G401.6 (cell line): ENCODE data around the gene S100A4.
"Not testable (repeated sequence)": the region's sequence is repeated elsewhere in the genome, so short reads cannot be mapped to it uniquely, and the experiment has no call there.

Experiments
- FAIRE-seq: peaks from 2 replicates; lab custom pipeline; 2012; peaks lifted over from hg19 to GRCh38; lab: Jason Lieb, UNC

The S100A4 gene

DNA sequence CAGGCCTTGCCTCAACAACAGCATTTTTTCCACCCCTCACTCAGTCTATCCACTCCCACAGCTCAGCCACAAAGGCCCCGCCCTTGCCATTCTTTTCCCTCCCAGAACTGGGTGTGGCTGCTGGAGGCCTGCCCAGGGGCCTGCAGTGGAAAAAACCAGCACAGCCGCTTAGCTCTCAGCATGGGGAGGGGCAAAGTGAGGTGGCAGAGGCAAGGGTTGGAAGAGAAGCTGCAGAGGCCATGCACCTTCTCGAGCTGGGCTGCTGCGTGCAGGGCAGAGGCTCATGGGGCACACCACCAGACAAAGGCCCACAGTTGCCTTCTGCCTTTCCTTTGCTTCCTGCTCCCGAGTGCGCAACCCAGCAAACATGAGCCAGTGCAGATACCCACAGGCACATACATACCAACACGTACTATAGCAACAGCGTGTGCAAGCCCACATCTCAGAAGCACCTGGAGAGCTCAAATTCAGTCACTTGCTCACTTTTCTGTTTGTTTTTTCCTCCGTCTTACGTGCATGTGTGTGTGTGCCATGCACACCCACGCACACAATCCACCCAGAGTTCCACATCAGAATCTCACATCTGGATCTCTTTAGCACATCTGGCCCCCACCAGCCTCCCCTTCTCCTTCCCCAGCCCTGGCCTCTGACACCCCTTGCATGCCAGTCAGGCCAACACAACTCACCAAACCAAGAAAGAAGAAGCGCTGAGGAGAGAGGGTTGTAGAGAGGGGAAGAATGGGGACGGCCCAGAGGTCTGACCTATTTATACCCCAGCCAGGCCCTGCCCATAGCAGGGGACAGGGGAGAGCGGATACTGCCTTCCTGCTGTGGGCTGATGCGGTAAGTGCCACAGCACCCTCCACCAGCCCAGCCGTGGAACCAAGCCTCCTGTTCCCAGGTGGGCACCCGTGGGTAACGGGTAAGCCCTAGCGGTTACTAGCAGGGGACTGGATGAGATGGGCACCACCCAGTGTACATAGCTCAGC is at the start of gene S100A4:
Gene S100A4 (minus strand): TSS at position 740 of the 989 bp plus-strand sequence. CDS start 1,012 bp downstream, outside the sequence.
- FAIRE-seq = peak; percentile 96

DNA sequence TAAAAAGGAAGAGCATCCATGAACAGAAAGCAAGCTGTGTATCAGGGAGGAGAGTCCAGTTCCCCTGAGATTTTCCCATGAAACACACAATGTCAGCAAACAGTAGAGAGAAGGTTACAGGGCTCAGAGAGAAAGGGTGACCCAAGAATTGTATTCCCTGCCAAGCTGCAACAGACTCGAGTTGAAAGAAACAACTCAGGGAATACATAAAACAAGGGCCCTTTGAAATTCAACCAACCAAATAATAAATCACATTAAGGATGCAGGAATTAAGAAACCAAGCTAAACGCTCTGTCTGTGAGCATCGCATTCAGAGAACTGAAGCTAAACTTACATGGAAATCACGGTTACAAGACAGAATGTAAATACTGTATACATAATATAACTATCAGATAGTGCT is 47.1 kb upstream of the S100A4 start:
- FAIRE-seq = no peak

DNA sequence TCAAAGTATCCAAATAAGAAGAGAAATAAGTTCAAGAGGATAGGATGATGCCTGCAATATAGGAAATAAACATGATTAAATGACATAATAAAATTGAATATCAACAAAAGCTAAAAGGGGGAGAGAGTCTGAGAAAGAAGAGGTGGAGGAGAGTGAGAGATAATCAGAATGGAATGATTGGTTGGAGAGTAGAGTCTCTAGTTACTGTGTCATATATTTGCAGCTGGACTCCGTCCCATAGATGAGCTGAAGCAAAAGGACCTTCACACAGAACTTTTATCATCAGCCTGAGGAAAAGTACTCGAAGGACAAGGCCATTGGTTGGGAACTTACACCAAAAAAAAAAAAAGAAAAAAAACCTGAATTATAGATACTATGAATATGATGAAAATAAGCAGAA is 42.9 kb upstream of the S100A4 start:
- FAIRE-seq = no peak

DNA sequence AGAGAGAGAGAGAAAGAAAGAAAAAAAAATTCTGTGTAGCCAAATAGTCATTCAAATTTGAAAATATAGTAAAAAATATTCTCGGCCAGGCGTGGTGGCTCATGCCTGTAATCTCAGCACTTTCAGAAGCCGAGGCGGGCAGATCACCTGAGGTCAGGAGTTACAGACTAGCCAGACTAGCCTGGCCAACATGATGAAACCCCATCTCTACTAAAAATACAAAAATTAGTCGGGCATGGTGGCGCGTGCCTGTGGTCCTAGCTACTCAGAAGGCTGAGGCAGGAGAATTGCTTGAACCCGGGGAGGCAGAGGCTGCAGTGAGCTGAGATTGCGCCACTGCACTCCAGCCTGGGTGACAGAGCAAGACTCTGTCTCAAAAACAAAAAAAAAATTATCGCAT is 42.4 kb upstream of the S100A4 start:
- not testable (repeated sequence) for FAIRE-seq

DNA sequence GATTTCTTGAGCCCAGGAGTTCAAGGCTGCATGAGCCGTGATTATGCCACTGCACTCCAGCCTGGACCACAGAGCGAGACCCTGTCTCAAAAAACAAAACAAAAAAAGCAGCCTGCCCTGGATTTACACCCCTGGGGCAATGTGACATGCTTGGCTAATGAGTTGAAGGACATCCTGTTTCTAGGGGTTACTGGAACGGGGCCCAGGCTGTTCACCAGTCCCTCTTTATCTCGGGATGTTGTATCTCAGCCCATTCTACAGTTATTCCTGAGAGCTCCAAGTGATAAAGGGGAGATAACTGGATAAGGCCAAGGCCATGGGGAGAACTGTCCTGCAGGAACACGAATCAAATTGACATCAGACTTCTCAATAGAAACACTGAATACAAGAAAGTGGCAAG is 41.7 kb upstream of the S100A4 start:
- FAIRE-seq = no peak

DNA sequence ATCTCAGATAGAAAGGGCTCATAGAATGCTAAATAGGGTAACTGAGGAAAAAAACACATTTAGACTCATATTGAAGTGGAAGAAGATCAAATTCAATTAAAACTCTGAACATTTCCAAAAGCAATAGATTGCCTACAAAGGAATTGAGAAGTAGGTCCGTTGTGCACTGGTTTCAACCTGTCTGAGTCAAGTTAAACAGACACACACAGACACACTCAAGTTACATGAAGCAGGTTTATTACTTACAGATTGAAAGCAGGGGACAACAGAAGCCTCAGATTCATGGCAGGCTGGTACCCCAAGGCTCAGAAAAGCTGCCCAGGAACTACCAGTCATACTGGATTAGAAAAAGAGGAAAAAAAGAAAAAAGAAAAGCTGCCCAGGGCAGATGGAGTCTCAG is 40.7 kb upstream of the S100A4 start:
- no peak for FAIRE-seq

DNA sequence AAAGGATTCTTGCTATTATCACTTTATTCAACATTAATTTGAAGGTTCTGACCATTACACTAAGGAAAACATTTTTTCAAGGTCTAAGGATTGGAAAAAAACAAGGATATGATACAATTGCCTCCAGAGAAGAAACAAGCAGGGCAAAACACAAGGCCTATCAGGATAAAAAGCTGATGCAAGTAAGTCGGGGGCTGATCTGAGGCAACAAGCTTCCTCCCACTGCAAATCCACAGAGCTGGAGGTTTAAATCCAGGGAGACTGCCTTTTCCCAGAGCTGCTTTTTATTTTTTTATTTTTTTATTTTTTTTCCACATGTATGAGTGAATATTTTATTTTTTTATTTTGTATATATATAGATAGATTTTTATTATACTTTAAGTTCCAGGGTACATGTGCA is 39.4 kb upstream of the S100A4 start:
- no peak for FAIRE-seq

DNA sequence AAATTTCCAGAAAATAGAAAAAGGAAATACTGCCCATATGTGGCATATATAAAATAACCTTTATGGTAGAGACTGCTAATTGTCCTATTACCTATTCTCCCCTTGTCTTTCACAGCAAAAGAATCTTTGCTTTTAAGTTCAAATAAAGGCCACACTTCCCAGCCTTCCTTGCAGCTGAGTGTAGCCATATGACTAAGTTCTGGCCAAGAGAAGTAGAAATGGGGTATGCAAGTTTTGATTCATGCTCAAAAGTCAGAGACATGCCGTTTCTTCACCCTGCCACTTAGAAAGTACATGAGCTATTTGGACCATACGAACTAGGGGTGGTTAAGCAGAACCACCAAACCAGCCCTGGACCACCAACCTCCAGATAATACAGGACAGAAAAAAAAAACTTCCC is 38.4 kb upstream of the S100A4 start:
- no peak for FAIRE-seq

DNA sequence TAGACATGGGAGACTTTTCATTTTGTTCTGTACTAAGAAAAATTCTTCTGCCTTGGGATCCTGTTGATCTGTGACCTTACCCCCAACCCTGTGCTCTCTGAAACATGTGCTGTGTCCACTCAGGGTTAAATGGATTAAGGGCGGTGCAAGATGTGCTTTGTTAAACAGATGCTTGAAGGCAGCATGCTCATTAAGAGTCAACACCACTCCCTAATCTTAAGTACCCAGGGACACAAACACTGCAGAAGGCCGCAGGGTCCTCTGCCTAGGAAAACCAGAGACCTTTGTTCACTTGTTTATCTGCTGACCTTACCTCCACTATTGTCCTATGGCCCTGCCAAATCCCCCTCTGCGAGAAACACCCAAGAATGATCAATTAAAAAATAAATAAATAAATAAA is 37.9 kb upstream of the S100A4 start:
- FAIRE-seq = not testable (repeated sequence)

DNA sequence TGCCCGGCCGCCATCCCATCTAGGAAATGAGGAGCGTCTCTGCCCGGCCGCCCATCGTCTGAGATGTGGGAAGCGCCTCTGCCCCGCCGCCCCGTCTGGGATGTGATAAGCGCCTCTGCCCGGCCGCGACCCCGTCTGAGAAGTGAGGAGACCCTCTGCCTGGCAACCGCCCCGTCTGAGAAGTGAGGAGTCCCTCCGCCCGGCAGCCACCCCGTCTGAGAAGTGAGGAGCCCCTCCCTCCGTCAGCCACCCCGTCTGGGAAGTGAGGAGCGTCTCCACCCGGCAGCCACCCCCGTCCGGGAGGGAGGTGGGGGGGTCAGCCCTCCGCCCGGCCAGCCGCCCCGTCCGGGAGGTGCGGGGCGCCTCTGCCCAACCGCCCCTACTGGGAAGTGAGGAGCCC is 37.2 kb upstream of the S100A4 start:
- not testable (repeated sequence) for FAIRE-seq

DNA sequence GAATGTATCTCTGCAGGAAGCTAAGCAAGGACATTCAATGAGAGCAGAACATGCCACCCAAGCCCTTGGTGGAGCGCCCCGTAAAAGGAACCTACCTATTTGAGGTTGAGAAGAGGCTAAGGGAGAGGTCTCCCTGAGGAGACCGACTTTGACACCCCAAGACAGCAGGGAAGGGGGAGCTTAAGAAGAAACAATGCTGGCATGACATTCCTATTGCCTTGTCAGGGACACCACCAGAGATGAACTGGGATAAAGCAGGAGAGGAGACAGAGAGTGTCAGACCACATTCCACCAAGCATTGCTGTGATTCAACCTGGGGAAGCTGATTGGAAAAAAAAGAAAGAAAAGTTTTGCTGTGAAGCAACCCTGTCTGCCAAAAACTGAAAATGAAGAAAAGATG is 33.3 kb upstream of the S100A4 start:
- no peak for FAIRE-seq

DNA sequence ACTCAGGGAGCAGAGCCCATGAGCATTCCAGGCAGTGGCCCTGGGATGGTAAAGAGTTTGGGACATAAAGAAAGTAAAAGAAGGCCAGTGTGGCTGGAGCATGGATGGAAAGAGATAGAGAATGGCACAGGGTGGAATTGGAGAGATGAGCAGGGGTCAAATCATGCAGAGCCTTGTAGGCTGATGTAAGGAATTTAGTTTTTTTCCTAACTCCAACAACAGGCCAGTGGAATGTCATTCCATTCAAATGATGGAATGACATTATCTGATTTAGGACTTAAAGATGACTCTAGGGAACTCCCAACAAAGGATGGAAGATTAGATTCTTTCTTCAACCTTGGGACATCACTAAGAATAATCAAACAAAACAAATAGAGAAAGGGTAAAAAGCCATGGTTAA is 32.9 kb upstream of the S100A4 start:
- FAIRE-seq = no peak

DNA sequence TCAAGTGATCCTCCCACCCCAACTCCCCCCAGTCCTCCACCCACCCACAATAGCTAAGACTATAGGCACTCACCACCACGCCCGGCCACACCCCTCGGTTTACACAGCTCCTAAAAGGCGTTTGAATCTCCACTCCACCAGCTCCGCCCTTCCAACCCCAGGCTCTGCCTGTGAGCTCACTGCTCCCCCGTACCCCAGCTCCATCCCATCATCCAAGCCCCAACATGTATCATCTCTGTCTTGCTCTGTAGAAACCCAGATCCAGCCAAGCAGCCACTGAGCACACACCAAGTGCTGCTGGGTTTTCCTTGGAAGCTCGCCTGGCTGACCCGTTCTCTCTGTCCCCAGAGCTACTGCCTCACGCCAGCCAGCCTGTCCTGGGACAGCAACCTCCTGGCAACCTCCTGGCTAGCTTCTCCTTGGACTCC is 32.0 kb upstream of the S100A4 start:
- no peak for FAIRE-seq

DNA sequence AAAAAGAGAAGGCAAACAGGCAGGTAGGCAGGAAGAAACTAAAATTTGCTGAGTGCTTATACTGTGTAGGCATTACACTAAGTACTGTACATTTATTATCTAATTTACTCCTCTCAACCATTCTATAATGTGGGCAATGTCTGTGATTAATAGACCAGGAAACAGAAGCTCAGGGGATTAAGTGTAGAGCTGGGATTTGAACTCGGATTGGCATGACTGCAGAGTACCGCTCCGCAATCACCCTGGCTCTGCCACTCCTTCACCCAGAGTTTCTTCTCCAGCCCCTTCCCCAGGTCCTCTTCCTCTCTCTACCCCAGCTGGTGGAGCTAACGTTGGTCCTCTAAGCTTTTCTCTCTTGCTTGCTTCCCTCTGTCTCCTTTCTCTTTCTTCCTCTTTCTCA is 31.5 kb upstream of the S100A4 start:
- no peak for FAIRE-seq

DNA sequence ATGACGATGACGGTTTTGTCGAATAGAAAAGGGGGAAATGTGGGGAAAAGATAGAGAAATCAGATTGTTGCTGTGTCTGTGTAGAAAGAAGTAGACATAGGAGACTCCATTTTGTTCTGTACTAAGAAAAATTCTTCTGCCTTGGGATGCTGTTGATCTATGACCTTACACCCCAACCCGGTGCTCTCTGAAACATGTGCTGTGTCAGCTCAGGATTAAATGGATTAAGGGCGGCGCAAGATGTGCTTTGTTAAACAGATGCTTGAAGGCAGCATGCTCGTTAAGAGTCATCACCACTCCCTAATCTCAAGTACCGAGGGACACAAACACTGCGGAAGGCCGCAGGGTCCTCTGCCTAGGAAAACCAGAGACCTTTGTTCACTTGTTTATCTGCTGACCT is 29.9 kb upstream of the S100A4 start:
- not testable (repeated sequence) for FAIRE-seq

DNA sequence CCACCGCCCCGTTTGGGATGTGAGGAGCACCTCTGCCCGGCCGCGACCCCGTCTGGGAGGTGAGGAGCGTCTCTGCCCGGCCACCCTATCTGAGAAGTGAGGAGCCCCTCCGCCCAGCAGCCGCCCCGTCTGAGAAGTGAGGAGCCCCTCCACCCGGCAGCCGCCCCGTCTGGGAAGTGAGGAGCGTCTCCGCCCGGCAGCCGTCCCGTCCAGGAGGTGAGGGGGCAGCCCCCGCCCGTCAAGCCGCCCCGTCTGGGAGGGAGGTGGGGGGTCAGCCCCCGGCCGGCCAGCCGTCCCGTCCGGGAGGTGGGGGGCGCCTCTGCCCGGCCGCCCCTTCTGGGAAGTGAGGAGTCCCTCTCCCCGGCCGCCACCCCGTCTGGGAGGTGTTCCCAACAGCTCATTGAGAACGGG is 29.5 kb upstream of the S100A4 start:
- FAIRE-seq = not testable (repeated sequence)

DNA sequence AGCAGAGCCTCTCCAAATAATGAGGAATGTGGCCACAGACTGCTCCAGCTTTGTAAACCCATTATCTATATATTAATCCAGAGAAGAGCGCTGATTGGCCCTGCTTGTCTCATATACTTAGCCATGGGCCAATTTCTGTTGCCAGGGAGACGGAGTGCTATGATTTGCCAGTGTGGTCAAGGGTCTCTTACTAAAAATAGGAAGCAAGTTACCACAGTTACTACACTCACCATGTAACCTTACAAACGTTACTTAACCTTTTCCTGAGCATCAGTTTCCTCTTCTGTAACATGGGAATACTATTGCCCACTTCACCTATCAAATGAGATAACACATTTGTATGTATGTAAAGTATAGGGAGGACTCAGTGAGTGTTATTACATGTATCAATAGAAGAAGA is 27.7 kb upstream of the S100A4 start:
- FAIRE-seq = no peak

DNA sequence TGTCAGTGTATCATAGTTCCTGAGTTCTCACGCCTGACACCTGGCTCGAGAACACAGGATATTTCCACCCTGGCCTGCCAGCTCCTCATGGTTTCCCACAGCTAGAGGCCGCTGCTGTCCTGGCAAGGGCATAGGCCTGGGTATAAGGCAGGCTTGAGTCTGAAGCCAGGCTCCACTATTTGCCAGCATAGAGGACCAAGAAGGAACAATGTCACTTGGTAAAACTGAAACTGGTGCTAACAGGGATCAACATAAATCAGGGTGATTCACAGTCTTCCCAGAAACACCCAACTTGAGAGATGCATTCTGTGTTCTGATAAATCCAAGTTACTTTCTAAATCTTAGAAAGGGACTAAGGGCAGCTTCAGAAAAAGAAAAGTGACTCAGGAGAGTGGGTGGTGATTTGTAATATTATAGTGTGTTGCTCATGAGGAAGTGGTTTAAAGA is 27.0 kb upstream of the S100A4 start:
- no peak for FAIRE-seq

DNA sequence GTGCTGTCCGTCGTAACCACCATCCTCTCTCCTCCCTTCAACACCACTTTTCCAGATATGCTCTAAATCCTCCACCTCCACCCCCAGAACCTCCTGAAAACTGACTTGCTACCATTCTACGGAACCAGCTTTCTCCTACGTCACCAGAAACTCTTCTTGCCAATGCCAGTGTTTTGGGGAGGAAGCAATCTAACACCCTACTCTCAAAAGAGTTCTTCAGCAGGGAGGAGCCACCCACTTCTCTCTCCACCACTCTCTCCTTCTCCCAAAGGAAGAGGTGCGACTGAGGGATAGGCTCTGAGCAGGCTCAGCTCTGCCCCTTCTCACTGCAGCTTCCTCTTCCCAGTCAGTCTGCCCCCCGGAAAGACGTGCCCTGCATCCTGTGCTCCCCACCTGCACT is 26.1 kb upstream of the S100A4 start:
- FAIRE-seq = no peak

DNA sequence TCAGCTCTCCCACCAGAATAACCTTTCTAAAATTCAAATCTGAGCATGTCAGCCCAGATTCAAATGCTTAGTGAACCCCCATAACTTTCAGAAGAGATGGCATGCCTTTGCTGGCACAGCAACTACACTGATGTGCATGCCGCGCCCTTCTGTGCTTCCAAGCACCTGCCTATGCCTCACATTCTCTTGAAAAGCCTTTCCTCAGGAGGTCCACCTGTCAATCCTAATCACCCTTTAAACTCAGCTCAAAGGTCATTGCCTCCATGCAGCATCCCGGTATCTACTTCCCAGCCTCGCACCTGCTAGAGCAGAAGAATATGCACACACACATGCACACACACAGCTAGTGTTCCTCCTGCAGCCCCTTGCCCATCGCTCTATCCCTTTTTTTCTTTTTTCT is 25.3 kb upstream of the S100A4 start:
- FAIRE-seq = no peak

DNA sequence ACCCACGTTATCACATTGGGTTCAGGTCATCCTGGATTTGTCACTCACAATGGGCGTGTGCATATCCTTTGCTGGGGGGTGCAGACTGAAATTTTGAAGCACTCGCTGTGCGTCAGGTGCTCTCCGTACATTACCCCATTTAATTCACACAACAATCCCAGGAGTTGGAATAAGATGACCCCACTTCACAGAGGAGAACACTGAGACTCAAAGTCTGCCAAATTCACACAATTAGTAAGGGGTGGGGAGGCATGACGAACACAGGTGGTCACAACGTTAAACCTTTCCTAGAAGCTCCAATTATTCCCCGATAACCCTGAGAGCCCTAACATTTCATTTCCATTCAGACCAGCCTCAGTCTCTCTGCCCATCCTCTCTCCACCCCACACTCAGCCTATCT is 23.9 kb upstream of the S100A4 start:
- no peak for FAIRE-seq

DNA sequence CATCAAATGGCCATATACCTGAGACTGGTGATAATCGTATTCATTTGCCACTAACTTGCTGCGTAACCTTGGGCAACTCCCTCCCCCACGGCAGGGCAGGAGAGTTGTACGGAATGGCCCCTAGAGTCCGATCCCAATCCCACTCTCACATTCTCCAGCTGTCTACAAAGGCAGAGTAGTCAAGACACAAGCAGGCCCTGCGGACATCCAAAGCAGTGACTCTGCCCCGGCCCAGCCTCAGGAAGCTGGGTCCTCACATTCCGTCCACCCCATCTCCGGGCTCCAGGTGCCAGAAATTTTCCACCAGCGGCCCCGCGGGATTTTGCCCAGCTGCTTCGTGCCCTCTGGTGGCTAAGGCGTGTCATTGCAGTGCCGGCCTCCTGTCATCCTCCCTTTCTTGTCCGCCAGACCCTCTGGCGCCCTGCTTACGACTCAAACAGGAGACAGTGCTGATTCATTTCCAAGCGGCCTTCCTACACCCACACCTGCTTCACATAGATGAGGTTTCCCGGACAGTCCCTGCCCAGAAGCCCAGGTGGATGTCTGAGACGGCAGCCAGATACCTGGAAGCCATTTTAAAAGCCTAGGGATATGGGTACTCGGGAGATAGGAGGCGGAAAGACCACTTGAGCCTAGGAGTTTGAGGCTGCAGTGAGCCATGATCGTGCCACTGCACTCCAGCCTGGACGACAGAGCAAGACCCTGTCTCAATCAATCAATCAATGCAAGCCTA is 22.9 kb upstream of the S100A4 start:
- peak; percentile 87 for FAIRE-seq

DNA sequence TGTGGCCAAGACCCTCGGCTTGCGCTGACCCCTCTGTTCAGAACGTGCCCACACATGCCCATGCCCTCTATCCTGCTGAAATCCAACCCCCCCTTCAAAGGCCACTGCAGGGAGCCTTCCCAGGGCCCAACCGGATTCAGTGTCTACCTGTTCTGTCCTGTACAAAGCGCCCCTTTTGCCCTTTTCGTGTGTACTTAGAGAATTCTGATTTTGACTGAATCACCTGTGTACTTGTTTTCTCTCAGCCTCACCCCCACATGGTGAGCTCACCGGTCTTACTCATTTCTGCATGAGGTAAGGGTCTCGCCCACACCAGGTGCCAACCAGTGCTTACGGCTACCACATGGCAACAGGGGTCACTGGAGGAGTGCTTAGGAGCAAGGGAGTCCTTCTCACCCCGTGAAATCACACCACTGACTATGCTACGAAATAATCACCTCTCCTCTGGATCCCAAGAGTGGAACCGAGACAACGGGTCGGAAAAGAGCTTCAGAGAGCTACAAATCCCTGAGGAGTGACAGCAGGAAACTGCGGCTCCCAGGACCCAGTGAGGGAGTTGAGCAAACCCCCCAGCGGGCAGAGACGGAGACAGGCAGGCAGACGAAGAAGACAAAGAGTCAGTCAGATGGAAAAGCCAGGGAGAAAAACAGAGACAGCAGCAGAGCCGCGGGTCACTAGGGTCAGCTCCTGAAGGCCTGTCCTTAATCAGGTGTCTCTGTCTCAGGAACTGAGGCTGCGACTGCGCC is 22.2 kb upstream of the S100A4 start:
- no peak for FAIRE-seq
